Adipocyte (in vitro differentiated cells): Measurements from ENCODE around the gene CADPS2.
A peak's percentile ranks its signal among the peaks of the same experiment; 100 is the strongest.
"Not testable (repeated sequence)": the region's sequence is repeated elsewhere in the genome, so short reads cannot be mapped to it uniquely, and the experiment has no call there.

ENCODE experiments used
- DNase-seq: peaks from one replicate; pipeline ENCODE4 v3.0.0-alpha.2; 2015; ENCODE audit warnings: low read depth
- H3K27me3 ChIP-seq: replicated peaks from 2 replicates; pipeline ENCODE4 v1.7.0; 2013; ENCODE audit warnings: mild to moderate bottlenecking, low read length, moderate library complexity; ENCODE audit not compliant: control insufficient read depth, insufficient read depth
- H3K36me3 ChIP-seq: 2 replicates; pipeline ENCODE4 v1.7.0; 2013; ENCODE audit warnings: low read length, mild to moderate bottlenecking, moderate library complexity; ENCODE audit not compliant: control insufficient read depth, insufficient read depth, severe bottlenecking
- H3K4me1 ChIP-seq: 2 replicates; pipeline ENCODE4 v1.7.0; 2013; ENCODE audit warnings: mild to moderate bottlenecking, low read length, moderate library complexity; ENCODE audit not compliant: control insufficient read depth, insufficient read depth
- H3K4me3 ChIP-seq: 2 replicates; pipeline ENCODE4 v1.7.0; 2013; ENCODE audit warnings: mild to moderate bottlenecking, low read length, moderate library complexity
- H3K9ac ChIP-seq: 2 replicates; pipeline ENCODE4 v1.7.0; 2013; ENCODE audit warnings: mild to moderate bottlenecking, low read length, moderate library complexity
- H3K9me3 ChIP-seq: 2 replicates; pipeline ENCODE4 v1.7.0; 2013; ENCODE audit warnings: mild to moderate bottlenecking, low read length, moderate library complexity; ENCODE audit not compliant: control insufficient read depth

Gene CADPS2

DNA sequence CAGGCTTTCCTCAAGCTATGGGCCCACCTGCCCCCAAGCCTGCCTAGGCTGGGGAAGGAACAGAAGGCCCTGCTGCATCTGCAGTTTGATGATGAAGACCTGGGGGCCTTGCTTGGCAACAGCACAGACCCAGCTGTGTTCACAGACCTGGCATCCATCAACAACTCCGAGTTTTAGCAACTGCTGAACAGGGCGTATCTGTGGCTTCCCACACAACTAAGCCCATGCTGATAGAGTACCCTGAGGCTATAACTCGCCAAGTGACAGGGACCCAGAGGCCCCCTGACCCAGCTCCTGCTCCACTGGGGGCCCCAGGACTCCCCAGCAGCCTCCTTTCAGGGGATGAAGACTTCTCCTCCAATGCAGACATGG, 36.3 kb downstream of the CADPS2 start:
- no peaks in the 10 kb centered on the region for H3K27me3 ChIP-seq
- no peak for DNase-seq

DNA sequence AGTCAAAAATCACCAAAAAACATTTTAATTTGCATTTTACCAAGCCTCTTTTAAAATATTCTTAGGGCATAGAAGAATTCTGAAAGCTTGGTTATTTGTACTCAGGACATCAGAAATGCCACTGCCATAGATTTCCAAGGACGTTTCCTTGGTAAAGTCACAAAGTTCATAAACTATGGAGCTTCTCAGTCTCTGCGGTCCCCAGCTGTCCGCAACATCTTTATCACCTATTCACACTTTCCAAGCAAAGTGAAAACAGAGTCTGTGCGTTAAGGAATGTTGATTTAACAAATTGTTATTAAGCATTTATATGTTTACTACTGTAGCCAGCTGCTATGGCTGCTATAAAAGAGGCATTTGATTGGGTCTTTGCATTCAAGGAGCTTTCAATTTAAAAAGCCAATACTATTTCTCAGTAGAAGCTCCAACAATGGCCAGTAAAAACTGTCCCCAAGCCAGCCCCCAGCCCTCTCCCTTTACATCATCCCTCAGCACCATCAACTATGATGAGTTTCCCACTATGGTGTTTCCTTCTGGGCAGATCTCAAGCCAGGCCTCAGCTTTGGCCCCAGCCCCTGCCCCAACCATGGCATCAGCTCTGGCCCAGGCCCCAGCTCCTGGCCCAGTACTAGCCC, 36.8 kb downstream of the CADPS2 start:
- Histone ChIP-seq H3K9ac (no peak overlapping the region), H3K36me3 (no peaks in the 10 kb centered on the region), H3K9me3 (no peaks in the 10 kb centered on the region), H3K27me3 (no peaks in the 10 kb centered on the region), H3K4me3 (no peak overlapping the region), H3K4me1 (no peaks in the 10 kb centered on the region)
- DNase-seq = no peak

More for the DNA sequence above, 36.3 kb downstream of the CADPS2 start:
- Histone ChIP-seq H3K9ac (no peak overlapping the region), H3K9me3 (no peaks in the 10 kb centered on the region), H3K4me1 (no peaks in the 10 kb centered on the region), H3K36me3 (no peaks in the 10 kb centered on the region), H3K4me3 (no peak overlapping the region)

DNA sequence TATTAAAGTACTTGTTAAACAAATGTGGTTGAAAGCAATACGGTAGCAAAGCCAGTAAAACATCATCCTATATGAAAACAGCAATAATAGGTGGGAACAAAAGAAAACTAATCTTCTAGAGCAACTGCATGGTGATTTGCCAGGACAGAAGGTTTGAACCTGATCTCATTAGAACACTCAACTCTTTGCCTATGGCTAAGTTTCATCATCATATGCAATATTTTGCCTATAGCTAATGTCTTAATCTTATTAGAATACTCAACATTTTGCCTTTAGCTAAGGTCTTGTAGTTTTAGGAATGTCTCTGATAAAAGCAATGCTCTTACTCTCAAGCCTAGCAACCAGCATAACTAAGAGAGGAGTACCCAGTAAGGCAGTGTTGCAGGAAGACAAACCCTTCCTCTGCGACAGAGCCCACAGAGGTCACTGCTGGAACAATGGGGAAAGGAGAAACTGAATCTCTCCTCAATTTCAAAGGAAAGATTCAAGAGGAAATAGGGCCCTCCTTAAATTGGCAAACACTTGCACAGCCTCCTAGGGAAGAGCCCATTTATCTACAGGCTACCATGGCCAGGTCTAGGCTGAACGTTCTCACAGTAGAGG, 38.3 kb downstream of the CADPS2 start:
- no peaks in the 10 kb centered on the region for H3K27me3 ChIP-seq
- H3K9me3 ChIP-seq = no peaks in the 10 kb centered on the region
- DNase-seq = no peak
- H3K4me1 ChIP-seq = no peaks in the 10 kb centered on the region
- no peaks in the 10 kb centered on the region for H3K36me3 ChIP-seq
- no peak overlapping the region for H3K4me3 ChIP-seq
- H3K9ac ChIP-seq = no peak overlapping the region

DNA sequence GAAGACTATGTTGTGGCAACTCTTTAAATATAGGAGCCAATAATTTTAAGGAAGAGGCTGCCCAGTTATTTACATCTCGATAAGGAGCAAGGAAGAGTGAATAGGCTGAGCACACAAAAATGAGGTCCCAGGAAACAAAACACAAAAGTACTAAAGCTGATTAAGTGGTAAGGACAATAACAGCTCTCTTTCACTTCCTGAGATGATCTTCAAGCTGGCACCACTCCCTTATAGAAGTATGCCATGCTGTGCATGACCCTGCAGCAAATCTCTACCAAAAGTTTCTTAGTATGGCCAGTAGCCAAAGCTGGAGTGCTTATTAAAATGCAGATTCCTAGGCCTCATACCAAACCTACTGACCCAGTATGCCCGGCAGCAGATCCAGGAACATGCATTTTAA, 39.7 kb downstream of the CADPS2 start:
- no peaks in the 10 kb centered on the region for H3K36me3 ChIP-seq
- no peaks in the 10 kb centered on the region for H3K27me3 ChIP-seq
- no peaks in the 10 kb centered on the region for H3K4me1 ChIP-seq
- H3K9me3 ChIP-seq = no peaks in the 10 kb centered on the region
- H3K9ac ChIP-seq = no peak overlapping the region
- H3K4me3 ChIP-seq = no peak overlapping the region
- no peak for DNase-seq

DNA sequence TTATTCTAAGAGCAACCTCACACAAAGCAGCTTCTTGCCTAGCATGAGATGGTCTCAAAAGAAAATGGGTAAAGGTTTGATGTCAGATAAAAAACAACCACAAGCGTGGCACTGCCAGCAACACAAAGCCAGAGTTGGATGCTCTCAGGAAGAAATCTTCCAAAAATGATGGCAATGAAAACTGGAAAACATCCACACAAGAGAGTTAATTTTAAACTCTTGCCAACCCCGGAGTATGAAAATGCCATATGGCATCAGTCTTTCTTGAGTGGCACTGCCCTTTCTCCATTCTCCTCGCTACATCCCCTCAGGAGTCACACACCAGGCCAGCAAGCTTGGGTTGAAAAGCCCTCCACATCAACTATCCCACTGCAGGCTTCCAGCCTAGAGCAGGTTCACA, 41.0 kb downstream of the CADPS2 start:
- Histone ChIP-seq H3K4me1 (no peaks in the 10 kb centered on the region), H3K4me3 (no peak overlapping the region)

DNA sequence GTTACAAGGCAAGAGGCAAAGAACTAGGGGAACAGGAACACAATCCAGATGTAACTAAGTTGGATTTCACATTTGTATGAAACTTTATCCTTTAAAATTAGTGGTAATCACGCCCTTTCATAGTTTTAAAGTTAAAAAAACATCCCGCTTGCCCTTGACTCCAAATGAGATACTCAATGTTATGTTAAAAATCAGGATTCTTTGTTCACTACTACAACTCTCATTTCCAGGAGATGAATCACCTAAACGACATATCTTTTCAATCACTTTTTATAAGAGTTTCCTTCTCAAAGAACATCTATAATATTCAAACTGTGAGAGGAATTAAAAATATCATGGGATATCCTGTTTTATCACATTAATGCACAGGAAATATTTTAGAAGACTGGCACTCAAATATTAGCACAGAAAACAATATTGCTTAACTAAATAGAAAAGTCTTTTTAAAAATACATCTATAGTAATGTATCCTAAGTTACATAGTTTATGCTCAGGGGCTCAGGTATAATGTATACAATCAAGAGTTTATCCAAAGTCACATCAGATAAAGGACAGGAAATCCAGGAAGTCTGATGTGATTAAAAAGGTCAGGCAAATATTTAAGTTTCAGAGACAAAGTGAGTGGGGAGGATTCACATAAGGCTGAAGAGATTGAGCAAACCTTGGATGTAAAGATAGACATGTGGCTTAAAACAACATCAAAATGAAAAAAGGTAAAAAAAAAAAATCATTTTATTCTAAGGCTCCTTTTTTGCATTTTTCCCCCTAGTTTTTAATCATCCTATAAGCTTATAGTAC, 41.9 kb downstream of the CADPS2 start:
- H3K27me3 ChIP-seq = no peaks in the 10 kb centered on the region
- H3K4me1 ChIP-seq = no peaks in the 10 kb centered on the region
- H3K36me3 ChIP-seq = no peaks in the 10 kb centered on the region
- H3K4me3 ChIP-seq = no peak overlapping the region
- H3K9ac ChIP-seq = no peak overlapping the region
- peak; percentile 63 for DNase-seq
- H3K9me3 ChIP-seq = no peaks in the 10 kb centered on the region

More for the DNA sequence above, 41.0 kb downstream of the CADPS2 start:
- no peak for DNase-seq
- H3K9me3 ChIP-seq = no peaks in the 10 kb centered on the region
- H3K9ac ChIP-seq = no peak overlapping the region
- H3K27me3 ChIP-seq = no peaks in the 10 kb centered on the region
- H3K36me3 ChIP-seq = no peaks in the 10 kb centered on the region

DNA sequence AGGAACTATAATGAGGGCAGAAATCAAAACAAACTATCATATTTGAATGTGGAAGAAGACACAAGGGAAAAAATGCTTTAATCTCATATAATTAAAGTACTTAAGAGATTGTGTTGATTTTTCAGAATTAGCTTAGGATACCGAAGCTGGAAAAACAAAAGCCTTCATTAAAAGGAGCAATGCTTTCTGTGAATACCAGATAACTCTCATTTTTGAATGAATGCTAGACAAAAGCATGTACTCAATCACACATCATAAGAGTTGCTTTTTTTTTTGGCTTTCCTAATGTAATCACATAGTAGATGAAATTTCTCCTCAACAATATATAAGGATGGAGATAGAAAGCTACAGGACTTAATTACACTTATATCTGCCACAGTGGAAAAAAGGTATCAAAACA, 43.3 kb downstream of the CADPS2 start:
- no peak overlapping the region for H3K9ac ChIP-seq
- no peaks in the 10 kb centered on the region for H3K9me3 ChIP-seq
- no peaks in the 10 kb centered on the region for H3K27me3 ChIP-seq
- H3K4me3 ChIP-seq = no peak overlapping the region
- H3K4me1 ChIP-seq = no peaks in the 10 kb centered on the region
- H3K36me3 ChIP-seq = no peaks in the 10 kb centered on the region
- no peak for DNase-seq

DNA sequence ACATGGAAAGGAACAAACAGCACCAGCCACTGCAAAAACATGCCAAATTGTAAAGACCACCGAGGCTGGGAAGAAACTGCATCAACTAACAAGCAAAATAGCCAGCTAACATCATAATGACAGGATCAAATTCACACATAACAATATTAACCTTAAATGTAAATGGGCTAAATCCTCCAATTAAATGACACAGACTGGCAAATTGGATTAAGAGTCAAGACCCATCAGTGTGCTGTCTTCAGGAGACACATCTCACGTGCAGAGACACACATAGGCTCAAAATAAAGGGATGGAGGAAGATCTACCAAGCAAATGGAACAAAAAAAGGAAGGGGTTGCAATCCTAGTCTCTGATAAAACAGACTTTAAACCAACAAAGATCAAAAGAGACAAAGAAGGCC, 50.0 kb downstream of the CADPS2 start:
- not testable (repeated sequence) for H3K36me3 ChIP-seq, H3K4me1 ChIP-seq, H3K27me3 ChIP-seq, DNase-seq, H3K9me3 ChIP-seq, H3K4me3 ChIP-seq, H3K9ac ChIP-seq

DNA sequence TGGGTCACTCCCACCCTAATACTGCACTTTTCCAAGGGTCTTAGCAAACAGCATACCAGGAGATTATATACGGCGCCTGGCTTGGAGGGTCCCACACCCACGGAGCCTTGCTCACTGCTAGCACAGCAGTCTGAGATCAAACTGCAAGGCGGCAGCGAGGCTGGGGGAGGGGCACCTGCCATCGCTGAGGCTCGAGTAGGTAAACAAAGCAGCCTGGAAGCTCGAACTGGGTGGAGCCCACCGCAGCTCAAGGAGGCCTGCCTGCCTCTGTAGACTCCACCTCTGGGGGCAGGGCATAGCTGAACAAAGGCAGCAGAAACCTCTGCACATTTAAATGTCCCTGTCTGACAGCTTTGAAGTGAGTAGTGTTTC, 51.7 kb downstream of the CADPS2 start:
- H3K36me3 ChIP-seq, H3K4me1 ChIP-seq, H3K4me3 ChIP-seq, H3K9ac ChIP-seq, H3K9me3 ChIP-seq, H3K27me3 ChIP-seq, DNase-seq: not testable (repeated sequence)

DNA sequence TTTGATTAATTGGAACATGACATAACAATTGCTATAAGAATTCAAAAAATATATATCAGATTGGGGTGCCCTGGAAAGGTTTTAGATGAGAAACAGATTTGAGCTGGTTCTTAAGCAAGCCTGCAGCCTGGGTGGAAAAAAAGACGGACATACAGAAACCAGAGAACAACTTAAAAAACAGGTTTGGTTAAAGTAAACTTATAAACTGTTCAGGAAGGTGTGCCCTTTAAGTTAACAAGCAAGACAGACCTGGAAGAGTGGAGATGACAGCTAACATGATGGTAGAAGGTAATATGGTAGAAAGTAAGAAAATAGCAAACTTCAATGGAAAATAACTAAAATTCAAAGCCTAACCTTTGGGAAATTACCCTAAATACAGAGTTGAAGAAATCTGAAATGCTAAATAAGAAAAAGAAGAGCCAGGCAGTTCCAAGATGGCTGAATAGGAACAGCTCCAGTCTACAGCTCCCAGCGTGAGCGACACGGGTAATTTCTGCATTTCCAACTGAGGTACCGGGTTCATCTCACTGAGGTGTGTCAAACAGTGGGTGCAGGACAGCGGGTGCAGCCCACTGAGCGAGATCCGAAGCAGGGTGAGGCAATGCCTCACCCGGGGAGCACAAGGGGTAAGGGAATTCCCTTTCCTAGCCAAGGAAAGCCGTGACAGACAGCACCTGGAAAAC, 52.2 kb downstream of the CADPS2 start:
- no peaks in the 10 kb centered on the region for H3K27me3 ChIP-seq
- DNase-seq = no peak
- no peaks in the 10 kb centered on the region for H3K36me3 ChIP-seq
- no peak overlapping the region for H3K9ac ChIP-seq
- H3K4me1 ChIP-seq = no peaks in the 10 kb centered on the region
- no peaks in the 10 kb centered on the region for H3K9me3 ChIP-seq
- no peak overlapping the region for H3K4me3 ChIP-seq

DNA sequence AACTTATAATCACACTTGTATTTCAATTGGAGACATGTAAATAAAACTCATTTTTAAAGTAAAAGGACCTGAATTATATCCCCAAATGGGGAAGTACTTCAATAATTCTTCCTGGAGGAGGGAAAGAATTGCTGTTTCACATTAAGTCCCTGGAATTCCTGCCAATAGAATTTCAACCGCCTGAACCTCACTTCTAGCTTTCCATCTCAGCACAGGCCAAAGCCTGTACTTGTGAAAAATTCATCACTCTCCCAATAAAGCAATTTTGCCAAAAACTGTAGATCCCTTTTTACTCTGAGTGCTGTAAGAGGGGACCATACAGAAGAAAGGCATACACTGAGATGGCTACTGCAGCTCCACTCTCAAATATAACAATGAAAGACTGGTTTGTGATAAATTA, 54.8 kb downstream of the CADPS2 start:
- no peak overlapping the region for H3K4me3 ChIP-seq
- H3K4me1 ChIP-seq = no peaks in the 10 kb centered on the region
- H3K36me3 ChIP-seq = no peaks in the 10 kb centered on the region
- no peak for DNase-seq
- no peak overlapping the region for H3K9ac ChIP-seq
- H3K9me3 ChIP-seq = no peaks in the 10 kb centered on the region
- no peaks in the 10 kb centered on the region for H3K27me3 ChIP-seq
